Measurements from ENCODE around the gene ADA.

DNA sequence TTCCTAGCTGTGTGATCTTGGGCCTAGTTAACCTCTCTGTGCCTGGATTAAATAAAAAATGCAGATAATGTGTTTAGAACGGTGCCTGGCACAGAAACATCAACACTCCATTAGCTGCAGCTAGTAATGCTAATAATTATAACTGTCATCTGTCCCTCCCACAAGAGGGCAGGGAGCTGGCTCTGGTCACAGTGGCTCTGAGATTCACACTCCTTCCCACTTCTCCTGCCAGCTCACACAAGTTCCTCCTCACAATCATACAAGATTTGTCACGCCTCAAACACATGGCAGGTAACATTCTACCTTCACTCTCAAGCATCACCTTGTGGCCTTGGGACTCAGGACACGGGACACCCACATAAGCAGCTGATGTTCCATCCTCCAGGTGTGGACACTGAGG, 2.4 kb downstream of the ADA start:
- TF ChIP-seq, protein P1, sequence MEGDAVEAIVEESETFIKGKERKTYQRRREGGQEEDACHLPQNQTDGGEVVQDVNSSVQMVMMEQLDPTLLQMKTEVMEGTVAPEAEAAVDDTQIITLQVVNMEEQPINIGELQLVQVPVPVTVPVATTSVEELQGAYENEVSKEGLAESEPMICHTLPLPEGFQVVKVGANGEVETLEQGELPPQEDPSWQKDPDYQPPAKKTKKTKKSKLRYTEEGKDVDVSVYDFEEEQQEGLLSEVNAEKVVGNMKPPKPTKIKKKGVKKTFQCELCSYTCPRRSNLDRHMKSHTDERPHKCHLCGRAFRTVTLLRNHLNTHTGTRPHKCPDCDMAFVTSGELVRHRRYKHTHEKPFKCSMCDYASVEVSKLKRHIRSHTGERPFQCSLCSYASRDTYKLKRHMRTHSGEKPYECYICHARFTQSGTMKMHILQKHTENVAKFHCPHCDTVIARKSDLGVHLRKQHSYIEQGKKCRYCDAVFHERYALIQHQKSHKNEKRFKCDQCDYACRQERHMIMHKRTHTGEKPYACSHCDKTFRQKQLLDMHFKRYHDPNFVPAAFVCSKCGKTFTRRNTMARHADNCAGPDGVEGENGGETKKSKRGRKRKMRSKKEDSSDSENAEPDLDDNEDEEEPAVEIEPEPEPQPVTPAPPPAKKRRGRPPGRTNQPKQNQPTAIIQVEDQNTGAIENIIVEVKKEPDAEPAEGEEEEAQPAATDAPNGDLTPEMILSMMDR (IDR thresholded peaks at IDR 0.05) = no peak
- TF ChIP-seq POLR2A (IDR thresholded peaks at IDR 0.05) = no peak
